Aorta (tissue), 5 donors: ENCODE results near the gene CLMN. TPM values are rescaled to one million over a fixed set of nuclear protein-coding genes. Genes with fewer than 3 reads are reported as not detected.
"Not testable (repeated sequence)": the region's sequence is repeated elsewhere in the genome, so short reads cannot be mapped to it uniquely, and the experiment has no call there.

Experiments
- ATAC-seq: fragments of 200-7000 bp; cut with Tn5 transposase; one replicate; pipeline ENCODE4 v1.9.1; 2022; ENCODE audit warnings: moderate library complexity; ENCODE audit not compliant: low FRiP score
- DNase-seq, 2 donors: peaks; one replicate each; pipeline ENCODE4 v3.0.0-alpha.2; 2020
- H3K27ac ChIP-seq, 2 donors: one replicate each; pipeline ENCODE4 v1.5.1; 2013; ENCODE audit warnings: low read length in 2 of 2, mild to moderate bottlenecking in 2 of 2, moderate library complexity in 2 of 2, control low read depth in 1 of 2, inconsistent platforms in 1 of 2, low read depth in 1 of 2
- H3K27me3 ChIP-seq, 2 donors: one replicate each; pipeline ENCODE4 v1.6.1; 2013; ENCODE audit warnings: control low read depth in 1 of 2, low read length in 1 of 2, mild to moderate bottlenecking in 1 of 2, moderate library complexity in 1 of 2; ENCODE audit not compliant: insufficient read depth in 2 of 2, control insufficient read depth in 1 of 2
- H3K36me3 ChIP-seq, 2 donors: one replicate each; pipeline ENCODE4 v1.6.1; 2013; ENCODE audit warnings: control low read depth in 1 of 2, low read length in 1 of 2, mild to moderate bottlenecking in 1 of 2; ENCODE audit not compliant: insufficient read depth in 2 of 2, control insufficient read depth in 1 of 2
- H3K4me1 ChIP-seq, 2 donors: one replicate each; pipeline ENCODE4 v1.6.1; 2013; ENCODE audit warnings: low read length in 2 of 2, control low read depth in 1 of 2, mild to moderate bottlenecking in 1 of 2, moderate library complexity in 1 of 2; ENCODE audit not compliant: insufficient read depth in 2 of 2, control insufficient read depth in 1 of 2
- H3K4me3 ChIP-seq, 2 donors: one replicate each; pipeline ENCODE4 v1.5.1; 2013; ENCODE audit warnings: low read length in 2 of 2, control low read depth in 1 of 2, mild to moderate bottlenecking in 1 of 2
- H3K9me3 ChIP-seq: one replicate; pipeline ENCODE4 v1.6.1; 2013; ENCODE audit warnings: mild to moderate bottlenecking, low read length; ENCODE audit not compliant: control insufficient read depth
- WGBS, 2 donors: extraction: QIAGEN DNeasy Blood & Tissue Kit; methylation state at CpG; one replicate each; pipeline ENCODE4 v1.1.7; 2013; 5-methylcytosine and 5-hydroxymethylcytosine counted together
- intact Hi-C, 2 donors: fragments of 100-400 bp; cut with DNase I; formaldehyde crosslinking; loops; one replicate each; pipeline versions ENCODE4 v1.14.2 to v1.15.0; 2022
- polyA plus RNA-seq, 2 donors: library from polyadenylated mRNA; stranded (reverse); fragments of 200-250 nt; gene quantifications; one replicate each; pipeline ENCODE4 v1.2.3, GENCODE V29; 2013
- total RNA-seq, 2 donors: library from RNA; stranded (reverse); fragmentation: NEBNext Ultra II Directional; extraction: Animal tissue kit (Norgen Biotek cat#: 25700); gene quantifications; one replicate each; pipeline ENCODE4 v1.2.1, GENCODE V29; 2021
- donor health status: healthy with polysubstance abuse.
- donor health status: Bipolar disorder and iron deficiency.
- donor health status: DM: no; HTN: no; CAD: no.
- donor health status: DM: no; HTN: no; CAD: no.
- donor health status: DM: yes; HTN: yes; CAD: no.

The CLMN gene
- total and polyA plus RNA-seq, 4 donors = 3.9 to 18.3 (median 11.0) TPM

- H3K4me3 ChIP-seq, H3K4me1 ChIP-seq, intact Hi-C loops, ATAC-seq, H3K27ac ChIP-seq, H3K27me3 ChIP-seq, DNase-seq, H3K36me3 ChIP-seq, H3K9me3 ChIP-seq: not testable (repeated sequence)
- WGBS, 2 donors = 77 to 78% methylated on average over 5 of the region's 5 CpGs
Measured at GRCh38 chr14:95282986-95283380, 36.7 kb downstream of the CLMN start.

GRCh38 chr14:95282354-95282985, 37.2 kb downstream of the CLMN start:
- H3K4me3 ChIP-seq = no peak overlapping the region
- intact Hi-C loops = no loop called here
- H3K27me3 ChIP-seq = no peaks in the 10 kb centered on the region
- DNase-seq = no peak
- no peaks in the 10 kb centered on the region for H3K36me3 ChIP-seq
- no peak overlapping the region for H3K27ac ChIP-seq
- H3K4me1 ChIP-seq = no peaks in the 10 kb centered on the region
- no peaks in the 10 kb centered on the region for H3K9me3 ChIP-seq
- peak; percentile 26 for ATAC-seq
- WGBS, 2 donors = 65 to 72% methylated on average over 2 of the region's 2 CpGs

- ATAC-seq = no peak
- intact Hi-C loops = no loop called here
Measured at GRCh38 chr14:95281560-95282176, 38.0 kb downstream of the CLMN start.

GRCh38 chr14:95275494-95275893, 44.2 kb downstream of the CLMN start:
- 93 to 95% methylated on average over 7 of the region's 7 CpGs for WGBS, 2 donors
- intact Hi-C loops = no loop called here
- H3K27me3 ChIP-seq = no peaks in the 10 kb centered on the region
- no peak overlapping the region for H3K27ac ChIP-seq
- ATAC-seq (no peak), DNase-seq (no peak)
- H3K4me3 ChIP-seq = no peak overlapping the region
- H3K4me1 ChIP-seq = no peaks in the 10 kb centered on the region
- H3K36me3 ChIP-seq = no peaks in the 10 kb centered on the region
- no peaks in the 10 kb centered on the region for H3K9me3 ChIP-seq

More at GRCh38 chr14:95281560-95282176, 38.0 kb downstream of the CLMN start:
- 70 to 71% methylated on average over 4 of the region's 4 CpGs for WGBS, 2 donors
- Histone ChIP-seq H3K36me3 (no peaks in the 10 kb centered on the region), H3K9me3 (no peaks in the 10 kb centered on the region), H3K27ac (no peak overlapping the region), H3K4me1 (no peaks in the 10 kb centered on the region), H3K27me3 (no peaks in the 10 kb centered on the region), H3K4me3 (no peak overlapping the region)
- DNase-seq = no peak

- Histone ChIP-seq H3K4me1 (no peaks in the 10 kb centered on the region), H3K27ac (no peak overlapping the region), H3K4me3 (no peak overlapping the region), H3K9me3 (no peaks in the 10 kb centered on the region), H3K36me3 (no peaks in the 10 kb centered on the region), H3K27me3 (no peaks in the 10 kb centered on the region)
- intact Hi-C loops = no loop called here
- DNase-seq (no peak), ATAC-seq (no peak)
- 93 to 96% methylated on average over 6 of the region's 6 CpGs for WGBS, 2 donors
Measured at GRCh38 chr14:95274874-95275273, 44.8 kb downstream of the CLMN start.

- Histone ChIP-seq H3K36me3 (no peaks in the 10 kb centered on the region), H3K4me3 (no peak overlapping the region), H3K27ac (no peak overlapping the region), H3K27me3 (no peaks in the 10 kb centered on the region), H3K9me3 (no peaks in the 10 kb centered on the region), H3K4me1 (no peaks in the 10 kb centered on the region)
- intact Hi-C loops = no loop called here
- WGBS, 2 donors = 91% methylated on average over 7 of the region's 7 CpGs
- ATAC-seq = no peak
- DNase-seq = no peak
Measured at GRCh38 chr14:95274279-95274678, 45.4 kb downstream of the CLMN start.

- Histone ChIP-seq H3K36me3 (no peaks in the 10 kb centered on the region), H3K27me3 (no peaks in the 10 kb centered on the region), H3K4me1 (no peaks in the 10 kb centered on the region), H3K27ac (no peak overlapping the region), H3K9me3 (no peaks in the 10 kb centered on the region), H3K4me3 (no peak overlapping the region)
- intact Hi-C loops = no loop called here
- no peak for ATAC-seq
- 83 to 87% methylated on average over 17 of the region's 17 CpGs for WGBS, 2 donors
- no peak for DNase-seq
Measured at GRCh38 chr14:95273001-95273978, 46.4 kb downstream of the CLMN start.

- Histone ChIP-seq H3K9me3 (no peaks in the 10 kb centered on the region), H3K27me3 (no peaks in the 10 kb centered on the region), H3K4me1 (no peaks in the 10 kb centered on the region), H3K27ac (no peak overlapping the region), H3K4me3 (no peak overlapping the region), H3K36me3 (no peaks in the 10 kb centered on the region)
- no peak for ATAC-seq
- intact Hi-C loops = no loop called here
- no peak for DNase-seq
- 83 to 85% methylated on average over 5 of the region's 5 CpGs for WGBS, 2 donors
Measured at GRCh38 chr14:95272057-95272456, 47.7 kb downstream of the CLMN start.
